Pancreas (tissue), 10 donors: Measurements from ENCODE around the gene MBD5. TPM values are rescaled to one million over a fixed set of nuclear protein-coding genes. Genes with fewer than 3 reads are reported as not detected.

Experiments used
- ATAC-seq, 4 donors: fragments of 200-7000 bp; cut with Tn5 transposase; one replicate each; pipeline versions ENCODE4 v1.8.0 to v1.9.1; 2020; ENCODE audit warnings: mild to moderate bottlenecking in 4 of 4, moderate library complexity in 4 of 4
- DNase-seq, 6 donors: peaks; one replicate each; pipeline ENCODE4 v3.0.0-alpha.2; 2020
- FAIRE-seq: peaks from 2 replicates; lab custom pipeline; 2012; peaks lifted over from hg19 to GRCh38; lab: Jason Lieb, UNC
- H3K27ac ChIP-seq, 4 donors: fragments of 200-600 bp; sonication (generic); 1 replicate in 3 of 4; 2 replicates in 1 of 4; pipeline versions ENCODE4 v1.5.0 to v1.8.0; 2020
- H3K27me3 ChIP-seq, 4 donors: fragments of 200-600 bp; one replicate each; pipeline ENCODE4 v1.8.0; 2021
- H3K36me3 ChIP-seq, 3 donors: fragments of 200-600 bp; sonication (generic) in 1 of 3; one replicate each; pipeline versions ENCODE4 v1.5.0 to v1.8.0; 2020 to 2021
- H3K4me1 ChIP-seq, 3 donors: fragments of 200-600 bp; one replicate each; pipeline ENCODE4 v1.8.0; 2021
- H3K4me3 ChIP-seq, 4 donors: fragments of 200-600 bp; sonication (generic) in 2 of 4; one replicate each; pipeline versions ENCODE4 v1.5.0 to v1.8.0; 2020 to 2021
- H3K9me3 ChIP-seq, 4 donors: fragments of 200-600 bp; one replicate each; pipeline ENCODE4 v1.8.0; 2021
- CTCF ChIP-seq, 4 donors: fragments of 200-600 bp; sonication (generic) in 3 of 4; IDR thresholded peaks; one replicate each; pipeline versions ENCODE4 v1.5.0 to v1.8.0; 2021; ENCODE audit warnings: antibody characterized with exemption in 4 of 4
- WGBS, 2 donors: extraction: QIAGEN DNeasy Blood & Tissue Kit; methylation state at CpG; one replicate each; pipeline ENCODE4 v1.1.7; 2013; 5-methylcytosine and 5-hydroxymethylcytosine counted together
- intact Hi-C, 3 donors: fragments of 100-400 bp; cut with DNase I; formaldehyde crosslinking; loops; one replicate each; pipeline versions ENCODE4 v1.11.1 to v1.14.2; 2022
- polyA plus RNA-seq, 2 donors: library from polyadenylated mRNA; stranded (reverse); fragments of 200-250 nt; gene quantifications; one replicate each; pipeline ENCODE4 v1.2.3, GENCODE V29; 2013
- total RNA-seq, 6 donors: library from RNA; stranded (reverse); fragmentation: NEBNext Ultra II Directional in 4 of 6; extraction: Animal tissue kit (Norgen Biotek cat#: 25700) in 4 of 6; gene quantifications; one replicate each; pipeline versions ENCODE4 v1.2.1 to v1.2.4, GENCODE V29; 2021 to 2023
- donor health status: healthy with polysubstance abuse.
- donor health status: DM: no; HTN: no; CAD: no; lungs with moderate emphysema.
- donor health status: DM: no; HTN: no; CAD: no.
- donor health status: control.
- donor health status: control.
- donor health status: Bipolar disorder and iron deficiency.
- donor health status: DM: yes; HTN: yes; CAD: no.
- donor health status: DM: no; HTN: no; CAD: no.
- donor health status: DM: no; HTN: no; CAD: no.
- donor health status: DM: yes; HTN: yes; CAD: no.

The MBD5 gene
- total and polyA plus RNA-seq, 8 donors, result 4.5 to 27.4 (median 12.8) TPM

GRCh38 chr2:148135705-148136104 lies 114.8 kb downstream of the MBD5 start:
- Histone ChIP-seq H3K4me1 (no peaks in the 10 kb centered on the region), H3K4me3 (no peak overlapping the region), H3K36me3 (no peaks in the 10 kb centered on the region), H3K9me3 (no peaks in the 10 kb centered on the region), H3K27me3 (no peaks in the 10 kb centered on the region), H3K27ac (no peak overlapping the region)
- no peak for TF ChIP-seq CTCF (IDR thresholded peaks at IDR 0.05)
- FAIRE-seq, result no peak
- 95 to 98% methylated on average over 3 of the region's 3 CpGs for WGBS, 2 donors
- no peak for DNase-seq
- intact Hi-C loops, result no loop called here
- no peak for ATAC-seq

GRCh38 chr2:148136441-148136840 lies 115.5 kb downstream of the MBD5 start:
- ATAC-seq, result no peak
- H3K27me3 ChIP-seq, result no peaks in the 10 kb centered on the region
- WGBS, 2 donors, result 59 to 67% methylated on average over 1 of the region's 1 CpG
- no peaks in the 10 kb centered on the region for H3K4me1 ChIP-seq
- TF ChIP-seq CTCF (IDR thresholded peaks at IDR 0.05), result no peak
- no peak overlapping the region for H3K27ac ChIP-seq
- intact Hi-C loops, result no loop called here
- DNase-seq, result no peak
- FAIRE-seq, result no peak
- H3K36me3 ChIP-seq, result no peaks in the 10 kb centered on the region
- H3K4me3 ChIP-seq, result no peak overlapping the region
- H3K9me3 ChIP-seq, result no peaks in the 10 kb centered on the region

- FAIRE-seq, result no peak
- Histone ChIP-seq H3K4me1 (peaks cover 0 to 14% (median 0%) of the 10 kb centered on the region in 3 donors), H3K36me3 (no peaks in the 10 kb centered on the region), H3K9me3 (no peaks in the 10 kb centered on the region), H3K4me3 (no peak overlapping the region), H3K27ac (no peak overlapping the region), H3K27me3 (no peaks in the 10 kb centered on the region)
- no peak for TF ChIP-seq CTCF (IDR thresholded peaks at IDR 0.05)
- intact Hi-C loops, result no loop called here
- DNase-seq, result no peak
- no peak for ATAC-seq
- 82 to 88% methylated on average over 2 of the region's 2 CpGs for whole genome bisulfite sequencing, 2 donors
Measured at GRCh38 chr2:148161909-148162435, 141.1 kb downstream of the MBD5 start.

- TF ChIP-seq CTCF (IDR thresholded peaks at IDR 0.05), result no peak
- no peak overlapping the region for H3K4me3 ChIP-seq
- H3K27me3 ChIP-seq, result no peaks in the 10 kb centered on the region
- no peaks in the 10 kb centered on the region for H3K9me3 ChIP-seq
- H3K4me1 ChIP-seq, result peaks cover 0 to 14% (median 0%) of the 10 kb centered on the region in 3 donors
- no peaks in the 10 kb centered on the region for H3K36me3 ChIP-seq
- FAIRE-seq (no peak), ATAC-seq (no peak), DNase-seq (no peak)
- no peak overlapping the region for H3K27ac ChIP-seq
- intact Hi-C loops, result no loop called here
Measured at GRCh38 chr2:148162871-148163270, 142.0 kb downstream of the MBD5 start.

GRCh38 chr2:148165975-148166374 lies 145.1 kb downstream of the MBD5 start:
- WGBS, 2 donors, result 97 to 100% methylated on average over 1 of the region's 1 CpG
- no peak for DNase-seq
- H3K27me3 ChIP-seq, result no peaks in the 10 kb centered on the region

More at GRCh38 chr2:148165975-148166374, 145.1 kb downstream of the MBD5 start:
- Histone ChIP-seq H3K36me3 (no peaks in the 10 kb centered on the region), H3K4me1 (peaks cover 0 to 14% (median 0%) of the 10 kb centered on the region in 3 donors), H3K27ac (no peak overlapping the region), H3K4me3 (no peak overlapping the region), H3K9me3 (no peaks in the 10 kb centered on the region)
- ATAC-seq, result no peak
- intact Hi-C loops, result no loop called here
- no peak for TF ChIP-seq CTCF (IDR thresholded peaks at IDR 0.05)
- no peak for FAIRE-seq
